Measurements from ENCODE around the gene ZFYVE27. TPM values are rescaled to one million over a fixed set of nuclear protein-coding genes. Genes with fewer than 3 reads are reported as not detected.

ZFYVE27 gene
- total and polyA plus RNA-seq, 4 donors, result 21.1 to 33.9 (median 26.8) TPM

DNA sequence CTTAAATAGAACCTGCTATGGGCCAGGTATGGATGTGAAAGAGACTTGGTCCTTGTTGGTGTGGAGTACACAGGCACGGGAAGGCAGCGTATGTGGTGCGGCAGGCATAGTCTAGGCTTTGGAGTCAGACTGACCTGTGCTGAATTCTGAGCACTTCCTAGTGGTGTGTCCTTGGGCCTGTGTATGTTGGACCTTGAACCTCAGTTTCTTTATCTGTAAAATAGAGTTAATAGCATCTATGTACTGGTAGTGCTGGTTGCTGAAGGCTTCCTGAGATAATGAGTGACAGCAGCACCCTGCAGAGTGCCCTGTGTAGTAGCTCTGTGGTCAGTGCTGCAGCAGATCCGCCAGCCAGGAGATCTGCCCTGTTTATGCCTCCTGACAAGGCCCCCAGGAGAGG is 40.2 kb downstream of the ZFYVE27 start:
- no peak overlapping the region for H3K27ac ChIP-seq (ENCODE audit: low read depth in 1 of 2, low read length in 1 of 2)
- no peaks in the 10 kb centered on the region for H3K36me3 ChIP-seq (ENCODE audit: control insufficient read depth in 4 of 4, insufficient read depth in 4 of 4, low read length in 4 of 4)
- H3K4me3 ChIP-seq, result no peak overlapping the region
- H3K4me1 ChIP-seq (ENCODE audit: control insufficient read depth in 5 of 5, insufficient read depth in 5 of 5, low read length in 5 of 5), result peaks cover 0 to 21% (median 12%) of the 10 kb centered on the region in 5 donors
- ATAC-seq (ENCODE audit: insufficient read depth, low FRiP score) (no peak), DNase-seq (no peak)
- no peaks in the 10 kb centered on the region for H3K9me3 ChIP-seq (ENCODE audit: control insufficient read depth in 4 of 4, insufficient read depth in 3 of 4, low read length in 3 of 4)
- no peak overlapping the region for H3K9ac ChIP-seq (ENCODE audit: insufficient read depth in 1 of 2, low read length in 2 of 2)
- TF ChIP-seq CTCF (IDR thresholded peaks at IDR 0.05; ENCODE audit: control extremely low read depth, extremely low read depth), result no peak
- peaks cover 9 to 17% (median 12%) of the 10 kb centered on the region in 3 donors for H3K27me3 ChIP-seq (ENCODE audit: control insufficient read depth in 3 of 3, insufficient read depth in 3 of 3, low read length in 2 of 3)
- WGBS, 2 donors, result 95 to 97% methylated on average over 4 of the region's 4 CpGs

GRCh38 chr10:97778452-97779302 is 41.7 kb downstream of the ZFYVE27 start:
- no peak for ATAC-seq (ENCODE audit: insufficient read depth, low FRiP score)
- Histone ChIP-seq H3K27me3 (ENCODE audit: control insufficient read depth in 3 of 3, insufficient read depth in 3 of 3, low read length in 2 of 3) (peaks cover 0 to 2% (median 0%) of the 10 kb centered on the region in 3 donors), H3K4me3 (no peak overlapping the region), H3K4me1 (ENCODE audit: control insufficient read depth in 5 of 5, insufficient read depth in 5 of 5, low read length in 5 of 5) (peaks cover 0 to 28% (median 13%) of the 10 kb centered on the region in 5 donors), H3K9ac (ENCODE audit: insufficient read depth in 1 of 2, low read length in 2 of 2) (no peak overlapping the region), H3K27ac (ENCODE audit: low read depth in 1 of 2, low read length in 1 of 2) (no peak overlapping the region), H3K36me3 (ENCODE audit: control insufficient read depth in 4 of 4, insufficient read depth in 4 of 4, low read length in 4 of 4) (no peaks in the 10 kb centered on the region), H3K9me3 (ENCODE audit: control insufficient read depth in 4 of 4, insufficient read depth in 3 of 4, low read length in 3 of 4) (no peaks in the 10 kb centered on the region)
- 86 to 91% methylated on average over 11 of the region's 11 CpGs for WGBS, 2 donors
- no peak for DNase-seq
- no peak for TF ChIP-seq CTCF (IDR thresholded peaks at IDR 0.05; ENCODE audit: control extremely low read depth, extremely low read depth)

DNA sequence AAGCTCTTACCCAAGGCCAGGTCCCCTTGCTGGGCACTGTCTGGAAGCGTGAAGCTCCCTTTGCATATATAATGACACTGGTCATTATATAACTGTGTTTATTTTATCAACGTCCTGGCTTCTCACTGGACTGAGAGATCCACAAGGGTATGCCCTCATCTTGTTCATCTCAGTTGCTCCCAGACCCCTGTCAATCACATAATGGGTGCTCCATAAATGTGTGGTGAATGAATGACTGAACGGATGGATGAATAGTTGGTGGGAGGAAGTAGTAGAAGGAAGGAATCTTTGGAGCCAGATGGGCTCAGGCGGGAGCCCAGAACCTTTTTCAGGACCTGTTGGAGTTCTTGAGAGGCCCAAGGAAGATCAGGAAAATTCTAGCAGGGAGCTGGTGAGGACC is 42.6 kb downstream of the ZFYVE27 start:
- no peaks in the 10 kb centered on the region for H3K27me3 ChIP-seq (ENCODE audit: control insufficient read depth in 3 of 3, insufficient read depth in 3 of 3, low read length in 2 of 3)
- no peaks in the 10 kb centered on the region for H3K9me3 ChIP-seq (ENCODE audit: control insufficient read depth in 4 of 4, insufficient read depth in 3 of 4, low read length in 3 of 4)
- 75 to 84% methylated on average over 4 of the region's 4 CpGs for WGBS, 2 donors
- H3K27ac ChIP-seq (ENCODE audit: low read depth in 1 of 2, low read length in 1 of 2), result no peak overlapping the region
- H3K4me3 ChIP-seq, result no peak overlapping the region
- TF ChIP-seq CTCF (IDR thresholded peaks at IDR 0.05; ENCODE audit: control extremely low read depth, extremely low read depth), result no peak
- H3K9ac ChIP-seq (ENCODE audit: insufficient read depth in 1 of 2, low read length in 2 of 2), result no peak overlapping the region
- ATAC-seq (ENCODE audit: insufficient read depth, low FRiP score) (no peak), DNase-seq (no peak)
- H3K36me3 ChIP-seq (ENCODE audit: control insufficient read depth in 4 of 4, insufficient read depth in 4 of 4, low read length in 4 of 4), result no peaks in the 10 kb centered on the region
- peaks cover 0 to 28% (median 13%) of the 10 kb centered on the region in 5 donors for H3K4me1 ChIP-seq (ENCODE audit: control insufficient read depth in 5 of 5, insufficient read depth in 5 of 5, low read length in 5 of 5)
